ENCODE data around the gene GPR31. TPM values are rescaled to one million over a fixed set of nuclear protein-coding genes. Genes with fewer than 3 reads are reported as not detected.

GPR31 gene
- total RNA-seq, 1 donor from 2014 or later = not detected

GRCh38 chr6:167161851-167162467, 4.2 kb upstream of the GPR31 start:
- Mint-ChIP-seq H3K27ac (ENCODE audit: unreplicated experiment) (no peak overlapping the region), H3K4me1 (ENCODE audit: unreplicated experiment) (no peaks in the 10 kb centered on the region), H3K27me3 (ENCODE audit: unreplicated experiment) (peaks cover 24% of the 10 kb centered on the region), H3K9me3 (ENCODE audit: unreplicated experiment) (no peaks in the 10 kb centered on the region), H3K36me3 (ENCODE audit: unreplicated experiment) (no peaks in the 10 kb centered on the region), H3K4me3 (ENCODE audit: unreplicated experiment) (no peak overlapping the region)
- DNase-seq (ENCODE audit: extremely low spot score, unreplicated experiment) = no peak
- TF ChIP-seq, protein P1, sequence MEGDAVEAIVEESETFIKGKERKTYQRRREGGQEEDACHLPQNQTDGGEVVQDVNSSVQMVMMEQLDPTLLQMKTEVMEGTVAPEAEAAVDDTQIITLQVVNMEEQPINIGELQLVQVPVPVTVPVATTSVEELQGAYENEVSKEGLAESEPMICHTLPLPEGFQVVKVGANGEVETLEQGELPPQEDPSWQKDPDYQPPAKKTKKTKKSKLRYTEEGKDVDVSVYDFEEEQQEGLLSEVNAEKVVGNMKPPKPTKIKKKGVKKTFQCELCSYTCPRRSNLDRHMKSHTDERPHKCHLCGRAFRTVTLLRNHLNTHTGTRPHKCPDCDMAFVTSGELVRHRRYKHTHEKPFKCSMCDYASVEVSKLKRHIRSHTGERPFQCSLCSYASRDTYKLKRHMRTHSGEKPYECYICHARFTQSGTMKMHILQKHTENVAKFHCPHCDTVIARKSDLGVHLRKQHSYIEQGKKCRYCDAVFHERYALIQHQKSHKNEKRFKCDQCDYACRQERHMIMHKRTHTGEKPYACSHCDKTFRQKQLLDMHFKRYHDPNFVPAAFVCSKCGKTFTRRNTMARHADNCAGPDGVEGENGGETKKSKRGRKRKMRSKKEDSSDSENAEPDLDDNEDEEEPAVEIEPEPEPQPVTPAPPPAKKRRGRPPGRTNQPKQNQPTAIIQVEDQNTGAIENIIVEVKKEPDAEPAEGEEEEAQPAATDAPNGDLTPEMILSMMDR (IDR thresholded peaks at IDR 0.05) = no peak

- H3K36me3 Mint-ChIP-seq (ENCODE audit: unreplicated experiment) = no peaks in the 10 kb centered on the region
- H3K27ac Mint-ChIP-seq (ENCODE audit: unreplicated experiment) = no peak overlapping the region
- TF ChIP-seq, protein P1 (IDR thresholded peaks at IDR 0.05) = no peak
- no peaks in the 10 kb centered on the region for H3K9me3 Mint-ChIP-seq (ENCODE audit: unreplicated experiment)
- H3K4me3 Mint-ChIP-seq (ENCODE audit: unreplicated experiment) = no peak overlapping the region
- H3K27me3 Mint-ChIP-seq (ENCODE audit: unreplicated experiment) = peaks cover 6% of the 10 kb centered on the region
- H3K4me1 Mint-ChIP-seq (ENCODE audit: unreplicated experiment) = no peaks in the 10 kb centered on the region
- no peak for DNase-seq (ENCODE audit: extremely low spot score, unreplicated experiment)
Measured at GRCh38 chr6:167157414-167157813, 366 bp downstream of the GPR31 start.

DNA sequence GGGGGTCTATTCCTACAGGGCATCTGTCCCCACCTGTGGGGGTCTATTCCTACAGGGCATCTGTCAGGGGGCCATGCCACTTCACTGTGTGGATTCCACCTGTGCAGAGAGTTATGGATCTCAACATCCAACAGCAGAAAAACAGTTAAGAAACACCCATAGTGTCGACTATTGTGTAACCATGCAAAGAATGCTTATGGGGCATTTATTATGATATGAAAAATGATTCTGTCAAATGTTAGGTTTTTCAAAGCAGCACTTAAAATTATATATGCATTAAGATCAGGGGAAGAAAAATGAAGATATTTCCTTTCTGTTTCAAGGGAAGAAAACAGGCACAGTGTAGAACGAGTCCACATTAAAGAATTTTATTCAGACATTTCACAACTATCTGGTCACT, 2.9 kb downstream of the GPR31 start:
- Mint-ChIP-seq H3K27ac (ENCODE audit: unreplicated experiment) (no peak overlapping the region), H3K27me3 (ENCODE audit: unreplicated experiment) (peaks cover 6% of the 10 kb centered on the region), H3K4me1 (ENCODE audit: unreplicated experiment) (no peaks in the 10 kb centered on the region), H3K4me3 (ENCODE audit: unreplicated experiment) (no peak overlapping the region), H3K36me3 (ENCODE audit: unreplicated experiment) (no peaks in the 10 kb centered on the region), H3K9me3 (ENCODE audit: unreplicated experiment) (no peaks in the 10 kb centered on the region)
- no peak for DNase-seq (ENCODE audit: extremely low spot score, unreplicated experiment)
- TF ChIP-seq, protein P1 (IDR thresholded peaks at IDR 0.05) = no peak

- Mint-ChIP-seq H3K27ac (ENCODE audit: unreplicated experiment) (no peak overlapping the region), H3K27me3 (ENCODE audit: unreplicated experiment) (peaks cover 6% of the 10 kb centered on the region), H3K9me3 (ENCODE audit: unreplicated experiment) (no peaks in the 10 kb centered on the region), H3K36me3 (ENCODE audit: unreplicated experiment) (no peaks in the 10 kb centered on the region), H3K4me1 (ENCODE audit: unreplicated experiment) (no peaks in the 10 kb centered on the region), H3K4me3 (ENCODE audit: unreplicated experiment) (no peak overlapping the region)
- TF ChIP-seq, protein P1 (IDR thresholded peaks at IDR 0.05) = no peak
- DNase-seq (ENCODE audit: extremely low spot score, unreplicated experiment) = no peak
Measured at GRCh38 chr6:167154291-167154690, 3.5 kb downstream of the GPR31 start.

GRCh38 chr6:167153521-167153959, 4.2 kb downstream of the GPR31 start:
- no peaks in the 10 kb centered on the region for H3K9me3 Mint-ChIP-seq (ENCODE audit: unreplicated experiment)
- no peaks in the 10 kb centered on the region for H3K4me1 Mint-ChIP-seq (ENCODE audit: unreplicated experiment)
- no peak overlapping the region for H3K4me3 Mint-ChIP-seq (ENCODE audit: unreplicated experiment)
- peaks cover 3% of the 10 kb centered on the region for H3K27me3 Mint-ChIP-seq (ENCODE audit: unreplicated experiment)
- TF ChIP-seq, protein P1 (IDR thresholded peaks at IDR 0.05) = no peak
- no peak overlapping the region for H3K27ac Mint-ChIP-seq (ENCODE audit: unreplicated experiment)
- H3K36me3 Mint-ChIP-seq (ENCODE audit: unreplicated experiment) = no peaks in the 10 kb centered on the region
- no peak for DNase-seq (ENCODE audit: extremely low spot score, unreplicated experiment)
